ENCODE data around the gene ADO.
A peak's percentile ranks its signal among the peaks of the same experiment; 100 is the strongest.

ADO gene

GRCh38 chr10:62814756-62815380, 10.3 kb downstream of the ADO start:
- Histone ChIP-seq H3K79me2 (ENCODE audit: insufficient read depth, low read length) (no peaks in the 10 kb centered on the region), H3K4me3 (ENCODE audit: insufficient read depth, low read length, poor library complexity, severe bottlenecking) (peak overlapping the region; percentile 67), H3K36me3 (ENCODE audit: low read length) (no peaks in the 10 kb centered on the region), H3K27ac (ENCODE audit: low read depth, low read length) (no peak overlapping the region), H2AFZ (ENCODE audit: low read depth, low read length, severe bottlenecking) (no peak overlapping the region), H3K4me2 (ENCODE audit: low read depth, low read length, poor library complexity, severe bottlenecking) (peak overlapping the region; percentile 94), H3K27me3 (ENCODE audit: low read length) (no peaks in the 10 kb centered on the region), H3K9me3 (ENCODE audit: insufficient read depth, low read length) (no peaks in the 10 kb centered on the region), H3F3A (ENCODE audit: insufficient read depth) (peaks cover 31% of the 10 kb centered on the region), H3K9me2 (replicated peaks; ENCODE audit: insufficient read depth, low read length) (no peaks in the 10 kb centered on the region), H4K20me1 (ENCODE audit: low read depth, low read length) (0 out of 2 replicates have a peak, but pooled peaks cover 17% of the 10 kb centered on the region), H3K9ac (ENCODE audit: low read length) (peak overlapping the region; percentile 71)
- no peak for TF ChIP-seq CTCF (IDR thresholded peaks at IDR 0.05; ENCODE audit: insufficient read depth, low read length, poor library complexity, severe bottlenecking)
- TF ChIP-seq EZH2phosphoT487 (conservative IDR thresholded peaks at IDR 0.05; ENCODE audit: low read length): no peak

GRCh38 chr10:62815381-62816075, 11.0 kb downstream of the ADO start:
- Histone ChIP-seq H3K4me2 (ENCODE audit: low read depth, low read length, poor library complexity, severe bottlenecking) (peak overlapping the region; percentile 94), H4K20me1 (ENCODE audit: low read depth, low read length) (0 out of 2 replicates have a peak, but pooled peaks cover 17% of the 10 kb centered on the region), H3K36me3 (ENCODE audit: low read length) (no peaks in the 10 kb centered on the region), H2AFZ (ENCODE audit: low read depth, low read length, severe bottlenecking) (no peak overlapping the region), H3K9me2 (replicated peaks; ENCODE audit: insufficient read depth, low read length) (no peaks in the 10 kb centered on the region), H3K79me2 (ENCODE audit: insufficient read depth, low read length) (no peaks in the 10 kb centered on the region), H3K9ac (ENCODE audit: low read length) (peak overlapping the region; percentile 71), H3K27me3 (ENCODE audit: low read length) (no peaks in the 10 kb centered on the region), H3K4me3 (ENCODE audit: insufficient read depth, low read length, poor library complexity, severe bottlenecking) (peak overlapping the region; percentile 67), H3K9me3 (ENCODE audit: insufficient read depth, low read length) (no peaks in the 10 kb centered on the region), H3F3A (ENCODE audit: insufficient read depth) (peaks cover 25% of the 10 kb centered on the region; the same call in 1 of the 2 replicates), H3K27ac (ENCODE audit: low read depth, low read length) (no peak overlapping the region)
- TF ChIP-seq EZH2phosphoT487 (conservative IDR thresholded peaks at IDR 0.05; ENCODE audit: low read length): peak; percentile 88; the same call in 1 of the 2 replicates
- no peak for TF ChIP-seq CTCF (IDR thresholded peaks at IDR 0.05; ENCODE audit: insufficient read depth, low read length, poor library complexity, severe bottlenecking)

- Histone ChIP-seq H3K9ac (ENCODE audit: low read length) (peak overlapping the region; percentile 71), H2AFZ (ENCODE audit: low read depth, low read length, severe bottlenecking) (no peak overlapping the region), H3K27ac (ENCODE audit: low read depth, low read length) (no peak overlapping the region)
Observed at GRCh38 chr10:62816076-62816330, 11.5 kb downstream of the ADO start.

More at GRCh38 chr10:62816076-62816330, 11.5 kb downstream of the ADO start:
- H3K9me2 ChIP-seq (replicated peaks; ENCODE audit: insufficient read depth, low read length): no peaks in the 10 kb centered on the region
- TF ChIP-seq CTCF (IDR thresholded peaks at IDR 0.05; ENCODE audit: insufficient read depth, low read length, poor library complexity, severe bottlenecking): no peak
- no peak for TF ChIP-seq EZH2phosphoT487 (conservative IDR thresholded peaks at IDR 0.05; ENCODE audit: low read length)
- peak overlapping the region; percentile 67 for H3K4me3 ChIP-seq (ENCODE audit: insufficient read depth, low read length, poor library complexity, severe bottlenecking)
- no peaks in the 10 kb centered on the region for H3K36me3 ChIP-seq (ENCODE audit: low read length)
- H4K20me1 ChIP-seq (ENCODE audit: low read depth, low read length): 0 out of 2 replicates have a peak, but pooled peaks cover 14% of the 10 kb centered on the region
- no peaks in the 10 kb centered on the region for H3K27me3 ChIP-seq (ENCODE audit: low read length)
- peaks cover 20% of the 10 kb centered on the region; the same call in 1 of the 2 replicates for H3F3A ChIP-seq (ENCODE audit: insufficient read depth)
- peak overlapping the region; percentile 94 for H3K4me2 ChIP-seq (ENCODE audit: low read depth, low read length, poor library complexity, severe bottlenecking)
- no peaks in the 10 kb centered on the region for H3K9me3 ChIP-seq (ENCODE audit: insufficient read depth, low read length)
- no peaks in the 10 kb centered on the region for H3K79me2 ChIP-seq (ENCODE audit: insufficient read depth, low read length)
